GM19395 (cell line): ENCODE measurements around the gene THSD4.
A peak's percentile ranks its signal among the peaks of the same experiment; 100 is the strongest.

Source experiments
- ATAC-seq: cut with Tn5 transposase; IDR thresholded peaks from one replicate; pipeline ENCODE4 v1.9.1; 2021; ENCODE audit warnings: mild to moderate bottlenecking, moderate library complexity; ENCODE audit not compliant: unreplicated experiment

The THSD4 gene

DNA sequence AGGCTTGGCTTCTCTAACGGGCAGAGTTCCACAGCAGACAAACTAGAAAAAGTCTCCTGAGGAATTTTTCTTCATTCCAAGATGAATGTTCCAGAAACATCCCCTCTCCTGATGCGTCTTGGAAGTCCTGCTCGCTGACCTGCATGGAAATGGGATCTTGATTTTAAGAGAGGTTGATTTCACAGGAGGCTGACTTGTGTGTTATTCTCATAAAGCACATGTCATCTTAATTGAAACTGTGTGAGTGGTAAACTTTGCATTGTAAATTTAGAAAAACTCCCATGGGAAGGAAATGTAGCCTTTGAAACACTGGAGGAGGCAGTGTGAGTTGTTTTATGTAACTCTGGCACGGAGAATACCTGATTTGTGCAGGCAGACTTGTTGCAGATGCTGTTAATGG is 357.3 kb downstream of the THSD4 start:
- ATAC-seq: no peak

DNA sequence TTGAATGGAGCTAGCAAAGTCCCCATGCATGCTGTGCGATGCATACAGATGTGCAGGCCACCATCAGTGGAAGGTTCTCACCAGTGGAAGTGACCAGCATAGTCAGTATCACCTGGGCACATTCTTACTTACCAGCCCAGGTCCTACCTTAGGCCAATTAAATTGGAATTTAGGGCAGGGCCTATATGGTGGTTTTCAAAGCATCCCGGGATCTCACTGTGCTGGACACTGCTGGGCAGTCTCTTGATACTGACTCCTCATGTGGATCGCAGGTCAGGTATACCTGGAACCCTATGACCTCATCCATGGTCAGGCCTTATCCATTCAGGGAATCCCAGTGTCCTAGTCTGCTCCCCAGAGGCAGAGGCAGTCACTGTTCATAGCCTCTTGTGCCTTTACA is 358.5 kb downstream of the THSD4 start:
- ATAC-seq: no peak

DNA sequence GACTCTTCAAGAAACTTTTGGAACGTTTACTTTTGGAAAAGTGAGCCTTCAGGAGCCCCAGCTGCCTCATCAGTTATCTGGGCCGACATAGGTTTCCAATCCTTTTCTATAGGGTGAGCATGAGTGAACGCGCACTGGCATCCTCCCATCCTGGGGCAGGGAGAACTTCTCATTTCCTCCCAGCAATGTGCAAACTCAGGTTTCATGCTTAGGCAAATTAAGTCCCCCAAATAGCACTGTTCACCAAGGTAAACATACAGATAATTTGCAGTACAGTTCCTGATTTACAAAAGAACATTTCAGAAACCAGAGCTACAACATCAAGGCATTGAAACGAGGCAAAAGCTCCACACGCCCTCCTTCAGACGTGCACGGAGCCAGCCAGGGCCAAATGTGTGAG is 361.6 kb downstream of the THSD4 start:
- no peak for ATAC-seq

DNA sequence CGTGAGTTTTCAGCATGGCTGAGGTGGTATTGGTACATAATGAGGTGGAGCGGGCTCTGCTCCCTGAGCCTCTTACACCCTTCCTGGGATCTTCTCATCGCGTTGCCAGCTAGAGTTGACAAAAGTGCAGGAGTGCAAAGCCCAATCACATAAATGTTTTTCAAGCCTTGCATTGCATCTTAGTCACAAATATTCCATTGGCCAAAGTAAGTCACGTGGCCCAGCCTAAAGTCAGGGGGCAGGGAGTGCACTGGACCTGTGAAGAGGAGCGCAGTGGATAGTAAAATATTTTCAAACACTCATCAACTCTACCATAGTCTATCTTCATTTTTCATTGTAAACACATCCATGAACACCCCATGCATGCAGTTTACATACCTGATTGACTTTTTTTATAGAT is 365.3 kb downstream of the THSD4 start:
- ATAC-seq: no peak

DNA sequence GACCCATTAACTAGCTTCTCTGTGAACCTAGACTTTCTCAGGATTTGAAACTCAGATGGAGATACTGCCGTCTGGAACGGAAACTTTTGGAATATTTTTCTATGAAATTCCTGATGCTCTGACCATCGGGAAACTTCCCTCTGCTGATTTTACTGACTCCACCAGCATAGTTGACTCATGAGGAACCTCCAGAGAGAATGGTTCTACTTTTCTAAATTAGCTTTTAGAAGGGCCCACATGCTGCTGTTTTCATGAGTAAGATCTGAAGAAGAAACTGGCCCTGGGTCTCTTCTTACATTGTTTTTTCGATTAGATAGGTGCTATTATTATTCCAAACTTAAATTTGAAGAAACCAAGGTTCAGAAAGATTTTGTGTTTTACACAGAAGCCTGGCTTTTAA is 368.8 kb downstream of the THSD4 start:
- ATAC-seq: no peak

DNA sequence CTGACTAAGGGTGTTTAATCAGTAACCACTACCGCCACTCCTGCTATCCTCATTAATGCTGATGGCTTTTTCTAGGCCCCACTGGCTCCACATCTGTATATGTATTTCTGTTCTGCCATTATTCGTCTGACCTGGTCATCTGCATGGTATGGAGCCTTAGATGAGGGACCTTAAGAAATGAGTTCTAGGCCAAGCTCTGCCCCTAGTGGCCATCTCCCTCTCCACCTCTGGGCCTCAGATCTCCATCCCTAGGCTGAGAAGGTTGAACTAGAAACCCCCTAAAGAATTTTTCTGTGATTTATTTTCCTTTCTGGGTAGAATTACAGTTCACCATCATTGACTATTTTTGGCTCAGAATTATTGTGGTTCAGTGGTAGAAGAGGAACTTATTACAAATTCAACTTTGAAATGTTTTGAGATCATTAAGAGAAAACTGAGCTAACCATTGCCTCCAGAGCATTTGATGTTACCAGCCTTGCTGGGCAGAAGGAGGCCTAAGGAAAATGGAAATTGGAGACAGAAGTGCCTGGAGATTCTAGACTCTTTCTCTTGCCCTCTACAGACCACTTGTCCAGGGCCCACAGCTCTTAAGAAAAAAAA is 369.9 kb downstream of the THSD4 start:
- no peak for ATAC-seq

DNA sequence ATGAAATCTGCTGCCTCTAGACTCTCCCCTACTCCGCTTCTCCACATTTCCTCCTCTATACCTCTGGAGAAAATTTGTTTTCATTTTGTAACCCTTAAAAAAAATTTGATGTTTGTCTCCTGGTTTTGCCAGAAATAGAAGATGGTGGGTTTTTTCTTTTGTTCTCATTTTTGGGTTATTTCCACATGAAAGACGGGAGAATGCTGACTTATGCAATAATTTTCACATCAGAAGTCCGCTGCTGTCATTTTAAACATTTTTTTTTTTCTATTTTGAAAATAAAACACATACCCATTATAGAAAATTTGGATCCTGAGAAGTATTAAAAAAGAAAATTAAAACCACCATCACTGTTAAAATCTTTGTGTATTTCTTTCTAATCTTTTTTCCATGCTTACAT is 374.3 kb downstream of the THSD4 start:
- no peak for ATAC-seq

DNA sequence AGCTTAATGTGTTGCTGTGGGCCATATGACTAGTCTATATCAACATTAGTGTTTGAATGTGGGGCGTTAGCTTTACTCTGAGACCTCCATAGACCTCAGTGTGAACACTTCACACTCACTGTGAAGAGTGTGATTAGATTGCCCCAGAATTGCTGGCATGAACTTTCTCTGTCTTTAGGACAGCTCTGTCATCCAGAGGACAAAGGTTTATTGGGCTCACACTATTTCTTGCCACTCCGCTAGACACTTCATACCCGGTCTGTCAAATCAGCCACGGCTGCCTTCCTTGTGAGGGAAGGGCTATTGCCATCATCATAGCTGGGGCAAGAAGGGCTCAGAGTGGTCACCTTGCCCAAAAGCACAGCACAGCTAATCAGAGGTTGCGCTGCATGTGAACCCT is 378.3 kb downstream of the THSD4 start:
- ATAC-seq: no peak

DNA sequence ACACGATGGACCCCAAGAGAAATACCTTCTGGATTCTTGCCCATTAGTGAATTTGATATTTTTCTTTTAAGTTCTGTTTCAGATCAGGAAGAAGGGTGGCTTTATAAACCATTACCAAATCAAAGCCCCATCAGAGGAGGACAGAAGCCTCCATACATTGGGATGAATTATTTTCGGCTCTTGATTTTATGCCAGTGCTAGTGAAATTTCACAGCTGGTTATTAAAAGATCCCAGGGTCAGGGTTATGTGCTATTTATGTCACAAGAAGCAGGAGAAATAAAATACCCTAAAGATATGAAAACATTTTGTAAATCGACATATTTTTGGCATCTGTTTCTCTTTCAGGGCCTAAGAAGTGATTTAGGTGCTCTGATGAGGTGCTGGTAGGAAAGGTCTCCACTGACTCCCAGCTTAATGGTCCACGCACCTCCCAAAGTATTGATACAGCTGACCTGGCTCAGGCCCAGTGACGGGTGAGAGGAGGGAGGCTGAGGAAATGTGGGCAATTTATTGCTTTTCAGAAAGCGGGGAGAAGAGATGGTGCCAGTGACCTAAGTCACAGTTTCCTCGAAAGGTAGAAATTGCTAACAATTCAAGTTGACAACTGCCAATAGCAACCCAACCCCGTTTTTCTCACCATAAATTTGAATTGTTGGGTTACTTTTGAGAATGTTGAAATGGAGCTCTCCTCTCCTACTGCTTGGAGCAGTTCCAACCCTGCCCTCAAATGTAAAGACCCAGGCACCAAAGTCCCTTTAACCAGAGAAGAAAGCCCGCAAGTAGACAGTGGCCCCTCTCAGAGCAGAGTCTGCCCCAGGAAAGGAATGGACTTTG is 379.5 kb downstream of the THSD4 start:
- ATAC-seq: no peak

DNA sequence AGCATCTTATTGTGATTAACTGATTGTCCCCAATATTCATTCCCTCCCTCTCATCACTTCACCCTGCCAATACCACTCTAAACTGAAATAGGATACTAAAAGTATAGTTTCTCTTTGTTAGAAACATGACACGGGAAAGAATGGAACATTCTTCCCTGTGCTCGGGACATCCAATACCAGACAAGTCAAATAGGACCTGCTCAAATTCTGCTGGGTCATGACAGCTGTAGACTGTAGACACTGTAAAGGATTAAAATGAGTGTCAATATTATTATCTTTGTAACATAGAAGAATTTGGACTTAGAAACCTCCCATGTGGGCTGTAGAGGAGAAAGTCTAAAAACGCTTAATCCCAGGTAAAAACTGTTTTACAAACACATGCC is 380.1 kb downstream of the THSD4 start:
- ATAC-seq: no peak

DNA sequence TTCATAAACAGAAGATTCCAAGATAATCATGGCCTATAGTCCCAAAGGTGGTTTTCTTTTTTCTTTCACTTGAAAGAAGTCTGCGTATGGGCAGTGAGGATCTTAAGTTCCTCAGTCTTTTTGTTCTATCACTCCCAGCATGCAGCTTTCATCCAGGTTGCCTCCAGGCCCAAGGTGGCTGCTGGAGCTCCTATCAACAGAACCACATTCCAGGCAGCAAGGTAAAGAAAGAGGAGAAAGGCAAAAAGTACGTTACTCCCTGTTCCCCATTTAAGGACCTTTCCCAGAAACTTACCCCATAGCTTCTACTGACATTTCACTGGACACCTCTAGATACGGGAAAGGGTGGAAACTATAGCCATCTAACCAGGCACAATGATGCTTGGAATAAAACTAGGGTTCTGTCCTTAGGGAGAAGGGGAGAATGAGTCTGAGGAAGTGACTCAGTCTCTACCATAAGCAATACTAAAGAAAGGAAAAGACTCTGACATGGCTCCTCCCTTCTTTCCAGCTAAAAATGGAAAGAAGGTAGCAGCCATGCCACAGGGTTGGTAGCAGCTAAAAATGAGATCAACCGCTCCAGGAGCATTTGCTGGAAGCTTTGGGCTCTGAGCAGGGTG is 381.2 kb downstream of the THSD4 start:
- no peak for ATAC-seq

DNA sequence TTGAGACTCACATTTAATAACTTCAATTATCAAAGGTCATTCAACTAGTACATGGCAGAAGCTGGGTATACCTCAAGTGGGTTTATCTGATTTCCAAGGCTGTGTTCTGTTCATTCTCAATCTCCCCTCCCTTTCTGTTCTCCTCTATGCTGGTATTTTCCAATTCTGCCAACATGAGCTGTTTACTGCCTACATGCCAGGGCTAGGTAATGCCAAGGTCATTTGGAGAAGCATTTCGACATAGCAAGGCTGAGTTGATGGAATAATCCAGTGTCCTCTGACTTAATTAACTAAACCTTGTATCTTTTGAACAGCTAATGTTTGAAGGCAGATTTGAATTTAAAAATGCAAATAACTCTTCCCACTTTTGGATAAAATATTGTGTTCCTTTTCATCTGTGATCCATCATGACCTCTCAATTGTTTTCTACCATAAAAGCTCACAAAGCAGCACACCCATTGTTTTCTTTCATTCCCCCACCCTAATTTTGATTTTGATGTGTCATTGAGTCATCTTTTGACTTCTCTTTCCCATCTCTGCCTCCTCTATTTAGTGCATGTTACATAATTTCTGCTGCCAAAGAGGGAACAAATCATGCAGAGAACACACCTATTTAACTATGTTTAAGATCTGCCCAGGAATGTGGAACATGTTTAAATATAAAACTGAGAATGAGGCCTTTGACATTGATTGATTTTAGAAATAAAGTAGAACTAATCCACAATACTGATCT is 386.2 kb downstream of the THSD4 start:
- ATAC-seq: no peak

DNA sequence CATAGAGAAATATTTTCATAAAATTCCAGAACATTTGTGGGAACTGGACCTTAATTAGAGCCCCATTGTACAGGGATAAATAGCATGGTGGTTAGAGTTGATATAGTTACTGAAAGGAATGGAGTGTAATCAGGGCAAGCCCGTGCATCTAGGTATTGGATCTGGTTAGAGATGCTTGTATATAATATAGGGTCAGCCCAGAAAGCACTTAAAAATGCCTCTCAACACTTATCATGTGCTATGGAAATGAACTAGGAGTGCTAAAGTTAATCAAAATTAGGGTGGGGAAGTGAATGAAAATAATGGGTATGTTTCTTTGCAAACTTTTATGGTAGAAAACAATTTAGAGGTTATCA is 386.8 kb downstream of the THSD4 start:
- no peak for ATAC-seq

DNA sequence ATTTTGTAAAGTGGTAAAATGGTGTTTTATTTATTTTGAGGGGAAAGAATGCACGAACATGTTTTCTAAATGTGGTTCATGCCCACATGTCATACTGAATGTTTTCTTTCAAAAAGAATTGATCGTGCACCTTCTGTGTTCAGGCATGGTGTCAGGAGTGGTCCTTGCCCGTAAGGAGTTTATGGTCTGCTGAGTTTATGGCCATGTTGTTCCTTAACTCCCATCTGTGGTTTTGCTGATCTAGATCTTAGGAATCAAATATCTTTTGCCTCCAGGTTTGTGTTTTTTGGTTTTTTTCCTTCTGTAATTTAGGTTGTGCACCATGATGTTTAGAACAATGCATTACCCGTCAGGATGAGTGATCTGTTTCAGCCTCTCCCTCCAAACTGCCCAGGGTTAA is 390.7 kb downstream of the THSD4 start:
- no peak for ATAC-seq

DNA sequence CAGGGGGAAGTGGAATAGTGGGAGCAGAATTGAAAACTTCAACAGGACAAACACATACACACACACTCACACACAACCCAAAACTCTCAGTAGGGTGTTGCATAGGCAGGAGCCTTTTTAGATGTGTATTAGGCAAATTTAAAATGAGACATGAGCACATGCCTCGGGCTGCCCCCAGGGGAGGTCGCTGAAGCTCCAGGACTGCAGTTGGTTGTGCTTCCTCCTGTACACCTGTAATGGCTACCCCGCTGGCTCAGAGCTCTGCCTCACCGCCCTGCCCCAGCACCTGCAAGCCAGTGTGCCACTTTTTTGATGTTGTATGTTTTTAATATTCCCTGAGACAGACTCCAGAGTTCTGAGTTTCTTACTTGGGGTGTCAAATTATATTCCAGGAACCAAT is 391.7 kb downstream of the THSD4 start:
- no peak for ATAC-seq

DNA sequence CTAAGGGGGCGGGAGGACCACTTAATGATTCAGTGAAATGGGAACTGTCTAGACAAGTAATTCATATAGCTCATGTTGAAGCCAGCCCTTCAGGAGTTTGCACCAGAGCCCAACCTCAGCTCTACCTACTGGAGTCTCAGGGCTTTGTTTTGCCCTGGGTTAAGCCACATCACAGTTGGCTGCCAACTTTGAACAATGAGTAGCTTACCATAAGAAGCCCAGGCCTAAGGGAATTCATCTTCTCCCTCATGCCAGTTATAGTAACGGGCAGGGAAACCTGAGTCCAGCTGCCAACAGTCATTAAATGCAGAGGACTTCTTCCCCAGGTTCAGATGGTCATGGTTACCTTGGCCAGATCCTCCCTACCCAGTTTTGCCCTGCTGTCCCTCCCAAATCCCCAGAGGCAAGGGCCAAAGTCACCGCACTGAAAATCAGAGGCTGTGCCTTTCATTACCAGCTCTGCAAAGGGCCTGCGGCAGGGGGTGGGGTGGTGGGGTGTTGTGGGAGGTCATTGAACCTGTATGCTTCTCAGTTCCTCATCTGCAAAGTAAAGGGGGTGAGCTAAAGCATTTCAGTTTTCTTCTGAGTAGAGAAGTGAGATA is 392.9 kb downstream of the THSD4 start:
- peak; percentile 80 for ATAC-seq

DNA sequence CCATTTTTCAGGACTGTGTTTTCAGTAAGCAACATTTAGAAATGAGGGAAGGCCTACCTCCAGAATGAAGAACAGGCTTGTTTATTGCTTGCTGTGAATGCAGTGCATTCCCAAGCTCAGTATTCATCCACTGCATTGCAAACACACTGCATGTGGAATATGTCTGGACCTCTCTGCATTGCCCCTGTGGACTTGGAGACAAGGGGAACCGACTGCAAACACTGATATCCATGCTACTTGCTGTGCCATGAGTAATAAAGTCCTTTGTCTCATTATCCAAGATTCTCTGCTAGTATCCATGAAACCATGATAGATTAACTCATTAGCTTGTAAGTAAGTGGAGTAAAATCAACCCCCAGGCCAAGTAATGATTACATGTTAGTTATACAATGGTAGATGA is 393.9 kb downstream of the THSD4 start:
- ATAC-seq: no peak

DNA sequence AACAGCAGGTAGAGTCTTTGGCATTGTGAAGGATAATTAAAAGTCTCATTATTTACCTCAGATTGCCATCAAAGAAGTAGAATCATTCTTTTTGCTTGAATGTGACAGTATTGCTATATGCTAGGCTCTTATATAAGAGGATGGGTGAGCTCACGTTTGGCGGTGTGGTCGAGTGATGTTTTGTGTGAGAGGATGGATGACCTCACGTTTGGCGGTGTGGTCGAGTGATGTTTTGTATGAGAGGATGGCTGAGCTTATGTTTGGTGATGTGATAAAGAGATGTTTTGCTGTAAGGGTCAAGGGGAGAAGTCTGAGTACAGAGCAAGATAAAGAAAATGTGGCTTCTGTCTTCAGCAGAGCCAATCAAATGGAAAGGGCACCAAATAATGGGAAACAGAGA is 395.5 kb downstream of the THSD4 start:
- ATAC-seq: no peak

DNA sequence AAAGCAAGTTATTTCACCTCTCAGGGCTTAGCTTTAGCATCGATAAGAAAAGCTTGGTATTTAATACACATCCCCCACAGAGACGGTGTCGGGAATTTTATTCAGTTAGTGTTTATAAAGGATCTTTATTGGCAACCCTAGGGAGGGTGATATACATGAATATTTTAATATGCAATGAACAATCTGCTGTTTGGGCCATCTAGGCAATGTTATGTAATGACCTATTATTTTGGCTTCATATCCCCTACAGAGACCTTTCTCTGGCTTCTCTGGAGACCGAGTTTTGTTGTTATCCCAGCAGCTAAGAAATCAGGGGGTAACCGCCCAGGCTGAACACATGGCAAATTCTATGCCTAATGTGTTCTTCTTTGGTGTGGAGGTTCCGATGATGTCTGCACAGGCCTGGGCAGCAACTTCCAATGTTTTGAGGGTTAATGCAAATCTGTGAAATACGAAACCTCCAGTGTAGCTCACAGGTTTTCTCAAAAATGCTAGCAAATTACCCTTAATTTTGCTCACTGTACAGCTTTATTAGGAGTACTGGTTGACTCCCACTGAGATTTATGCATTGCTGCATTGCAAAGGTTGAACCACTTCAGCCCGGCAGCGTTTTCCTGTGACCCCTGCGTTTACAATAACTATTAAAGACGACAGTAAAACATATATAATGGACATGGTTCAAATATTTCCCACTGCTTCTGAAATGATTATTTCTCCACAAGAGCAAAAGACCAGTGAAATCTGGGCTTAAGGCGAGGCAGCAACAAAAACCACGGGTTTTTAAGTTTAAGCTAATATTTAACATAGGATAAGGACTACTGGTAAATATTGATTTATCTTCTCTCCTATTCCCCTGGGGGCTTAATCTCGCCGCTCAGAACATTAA is 396.8 kb downstream of the THSD4 start:
- no peak for ATAC-seq

DNA sequence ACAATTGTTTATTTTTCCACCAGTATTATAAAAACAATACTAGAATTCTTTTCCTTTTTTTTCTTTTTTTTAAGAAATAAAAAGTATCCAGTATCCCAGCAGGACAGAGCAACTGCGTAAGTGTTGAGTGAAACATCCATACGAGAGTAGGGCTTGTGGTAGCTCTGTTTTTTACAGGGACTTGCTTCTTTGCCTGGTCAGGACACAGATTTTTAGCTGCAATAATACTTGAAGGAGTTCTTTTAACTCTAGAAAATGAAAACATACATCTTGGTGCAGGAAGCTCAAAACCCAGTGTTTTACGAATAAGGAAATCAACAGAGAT is 397.4 kb downstream of the THSD4 start:
- no peak for ATAC-seq
